Measurements from ENCODE around the gene ABAT. TPM values are rescaled to one million over a fixed set of nuclear protein-coding genes. Genes with fewer than 3 reads are reported as not detected.

ABAT gene
- total and polyA plus RNA-seq, 2 of the 8 experiments (the other 6 are each of a cell fraction or from before 2014, with no cell fraction given) = 6.4 to 8.4 TPM

- TF ChIP-seq HDAC6 (IDR thresholded peaks at IDR 0.05; ENCODE audit: low read depth, low read length) (no peak), TCF12 (IDR thresholded peaks at IDR 0.05; ENCODE audit: low read depth, low read length) (no peak), TBP (IDR thresholded peaks at IDR 0.05; ENCODE audit: low read depth, low read length) (no peak), FOSL1 (IDR thresholded peaks at IDR 0.05; ENCODE audit: insufficient read depth, low read depth, low read length) (no peak)
These were observed 145.1 kb downstream of the ABAT start (continued) for GRCh38 chr16:8819411-8820034.
